ENCODE results near the gene AFAP1. TPM values are rescaled to one million over a fixed set of nuclear protein-coding genes. Genes with fewer than 3 reads are reported as not detected.

AFAP1 gene
- polyA plus RNA-seq, 1 experiment = 48.5 TPM

GRCh38 chr4:7814451-7814850 lies 125.2 kb downstream of the AFAP1 start:
- DNase-seq (ENCODE audit: low read depth) = no peak
- Histone ChIP-seq H3K4me3 (ENCODE audit: low read depth, low read length) (no peak overlapping the region), H3K36me3 (ENCODE audit: control insufficient read depth, insufficient read depth, low read length) (peaks cover 32% of the 10 kb centered on the region), H3K27me3 (ENCODE audit: control insufficient read depth, insufficient read depth, low read length) (no peaks in the 10 kb centered on the region)
- ChIA-PET POLR2A (interaction anchor here (1.0 kb wide), 1 partner anchor 14 kb away, joined by 11 read pairs; no protein-coding TSS in a partner anchor), CTCF (interaction anchor here (0.8 to 1.5 kb wide), 3 partner anchors 9 to 173 kb away, joined by 3 to 7 read pairs (median 3); no protein-coding TSS in a partner anchor)
- TF ChIP-seq CTCF (IDR thresholded peaks at IDR 0.05; ENCODE audit: insufficient read depth, low read depth, low read length) = no peak

GRCh38 chr4:7813674-7814073 lies 126.0 kb downstream of the AFAP1 start:
- POLR2A ChIA-PET = interaction anchor here (1.0 kb wide), 1 partner anchor 14 kb away, joined by 11 read pairs; no protein-coding TSS in a partner anchor
- TF ChIP-seq CTCF (IDR thresholded peaks at IDR 0.05; ENCODE audit: insufficient read depth, low read depth, low read length) = no peak
- Histone ChIP-seq H3K27me3 (ENCODE audit: control insufficient read depth, insufficient read depth, low read length) (no peaks in the 10 kb centered on the region), H3K4me3 (ENCODE audit: low read depth, low read length) (no peak overlapping the region), H3K36me3 (ENCODE audit: control insufficient read depth, insufficient read depth, low read length) (peaks cover 32% of the 10 kb centered on the region)
- no peak for DNase-seq (ENCODE audit: low read depth)
- CTCF ChIA-PET = interaction anchor here (0.8 to 2.1 kb wide), 6 partner anchors 8 to 175 kb away, joined by 3 to 6 read pairs (median 3); no protein-coding TSS in a partner anchor

- CTCF ChIA-PET = interaction anchor here (0.8 to 2.1 kb wide), 6 partner anchors 9 to 175 kb away, joined by 3 to 6 read pairs (median 4); no protein-coding TSS in a partner anchor
- TF ChIP-seq CTCF (IDR thresholded peaks at IDR 0.05; ENCODE audit: insufficient read depth, low read depth, low read length) = no peak
- no peak for DNase-seq (ENCODE audit: low read depth)
Measured at GRCh38 chr4:7812921-7813320, 126.7 kb downstream of the AFAP1 start.

GRCh38 chr4:7812231-7812857 lies 127.3 kb downstream of the AFAP1 start:
- no peak for DNase-seq (ENCODE audit: low read depth)
- ChIA-PET POLR2A (no interaction called here), CTCF (interaction anchor here (0.9 to 2.1 kb wide), 5 partner anchors 8 to 176 kb away, joined by 3 to 6 read pairs (median 5); no protein-coding TSS in a partner anchor)
- Histone ChIP-seq H3K4me3 (ENCODE audit: low read depth, low read length) (no peak overlapping the region), H3K36me3 (ENCODE audit: control insufficient read depth, insufficient read depth, low read length) (peaks cover 32% of the 10 kb centered on the region), H3K27me3 (ENCODE audit: control insufficient read depth, insufficient read depth, low read length) (no peaks in the 10 kb centered on the region)
- no peak for TF ChIP-seq CTCF (IDR thresholded peaks at IDR 0.05; ENCODE audit: insufficient read depth, low read depth, low read length)

More at GRCh38 chr4:7812921-7813320, 126.7 kb downstream of the AFAP1 start:
- H3K4me3 ChIP-seq (ENCODE audit: low read depth, low read length) = no peak overlapping the region
- POLR2A ChIA-PET = no interaction called here
- peaks cover 34% of the 10 kb centered on the region for H3K36me3 ChIP-seq (ENCODE audit: control insufficient read depth, insufficient read depth, low read length)
- H3K27me3 ChIP-seq (ENCODE audit: control insufficient read depth, insufficient read depth, low read length) = no peaks in the 10 kb centered on the region

- CTCF ChIA-PET = interaction anchor here (1.2 to 2.1 kb wide), 3 partner anchors 8 to 177 kb away, joined by 3 to 5 read pairs (median 5); no protein-coding TSS in a partner anchor
- Histone ChIP-seq H3K4me3 (ENCODE audit: low read depth, low read length) (no peak overlapping the region), H3K27me3 (ENCODE audit: control insufficient read depth, insufficient read depth, low read length) (no peaks in the 10 kb centered on the region), H3K36me3 (ENCODE audit: control insufficient read depth, insufficient read depth, low read length) (peaks cover 32% of the 10 kb centered on the region)
- TF ChIP-seq CTCF (IDR thresholded peaks at IDR 0.05; ENCODE audit: insufficient read depth, low read depth, low read length) = no peak
- POLR2A ChIA-PET = no interaction called here
- no peak for DNase-seq (ENCODE audit: low read depth)
Measured at GRCh38 chr4:7811536-7812191, 128.0 kb downstream of the AFAP1 start.

All from BJ (cell line).